DOHH2 (cell line): Measurements from ENCODE around the gene RPGR.
A peak's percentile ranks its signal among the peaks of the same experiment; 100 is the strongest.

Source experiments
- CTCF ChIP-seq: fragments of 200-600 bp; sonication (generic); IDR thresholded peaks from one replicate; pipeline ENCODE4 v1.5.1; 2014; ENCODE audit warnings: antibody characterized with exemption, mild to moderate bottlenecking, low read depth, low read length; ENCODE audit not compliant: poor library complexity, severe bottlenecking
- EZH2phosphoT487 ChIP-seq: fragments of 200-600 bp; sonication (generic); IDR thresholded peaks from 2 replicates; pipeline ENCODE4 v1.6.1; 2017; ENCODE audit warnings: borderline replicate concordance, mild to moderate bottlenecking, antibody characterized with exemption, low read length, moderate library complexity, mixed read lengths

- peak; percentile 50 for TF ChIP-seq CTCF
- no peak for TF ChIP-seq EZH2phosphoT487
These were observed 48.6 kb upstream of the RPGR start for GRCh38 chrX:38375891-38376290.
